Upper lobe of right lung (tissue), 1 donor: ENCODE measurements around the gene LNX1. TPM values are rescaled to one million over a fixed set of nuclear protein-coding genes. Genes with fewer than 3 reads are reported as not detected.

Experiments
- ATAC-seq: fragments of 200-7000 bp; cut with Tn5 transposase; one replicate; pipeline ENCODE4 v1.9.1; 2020; ENCODE audit warnings: mild to moderate bottlenecking, moderate library complexity
- DNase-seq: peaks from one replicate; pipeline ENCODE4 v3.0.0-alpha.2; 2020
- H3K27ac ChIP-seq: fragments of 200-600 bp; one replicate; pipeline ENCODE4 v1.8.0; 2022
- H3K27me3 ChIP-seq: fragments of 200-600 bp; one replicate; pipeline ENCODE4 v1.8.0; 2022; ENCODE audit warnings: mild to moderate bottlenecking
- H3K36me3 ChIP-seq: fragments of 200-600 bp; one replicate; pipeline ENCODE4 v1.8.0; 2022
- H3K4me1 ChIP-seq: fragments of 200-600 bp; one replicate; pipeline ENCODE4 v1.8.0; 2022
- H3K4me3 ChIP-seq: fragments of 200-600 bp; one replicate; pipeline ENCODE4 v1.8.0; 2022; ENCODE audit warnings: mild to moderate bottlenecking
- H3K9me3 ChIP-seq: fragments of 200-600 bp; one replicate; pipeline ENCODE4 v1.8.0; 2022
- CTCF ChIP-seq: fragments of 200-600 bp; IDR thresholded peaks from one replicate; pipeline ENCODE4 v1.8.0; 2022; ENCODE audit warnings: antibody characterized with exemption
- intact Hi-C: fragments of 100-400 bp; cut with DNase I; formaldehyde crosslinking; loops from one replicate; pipeline ENCODE4 v1.11.0; 2022
- total RNA-seq: library from RNA; stranded (reverse); fragmentation: NEBNext Ultra II Directional; extraction: Animal tissue kit (Norgen Biotek cat#: 25700); gene quantifications from one replicate; pipeline ENCODE4 v1.2.1, GENCODE V29; 2021
- donor health status: DM: no; HTN: yes; CAD: no; lungs with severe emphysema.

The LNX1 gene
- total RNA-seq, 1 donor from 2014 or later, result 6.0 TPM

GRCh38 chr4:53586121-53586816, 5.0 kb downstream of the LNX1 start:
- ATAC-seq (no peak), DNase-seq (no peak)
- TF ChIP-seq CTCF, result no peak
- H3K9me3 ChIP-seq, result no peaks in the 10 kb centered on the region
- no peak overlapping the region for H3K27ac ChIP-seq
- H3K4me3 ChIP-seq, result no peak overlapping the region
- intact Hi-C loops, result no loop called here
- H3K27me3 ChIP-seq, result no peaks in the 10 kb centered on the region
- no peaks in the 10 kb centered on the region for H3K36me3 ChIP-seq
- no peaks in the 10 kb centered on the region for H3K4me1 ChIP-seq

- ATAC-seq (no peak), DNase-seq (no peak)
- H3K36me3 ChIP-seq, result no peaks in the 10 kb centered on the region
- no peaks in the 10 kb centered on the region for H3K4me1 ChIP-seq
- H3K27me3 ChIP-seq, result no peaks in the 10 kb centered on the region
- H3K4me3 ChIP-seq, result no peak overlapping the region
- intact Hi-C loops, result no loop called here
- no peak for TF ChIP-seq CTCF
- H3K9me3 ChIP-seq, result no peaks in the 10 kb centered on the region
- H3K27ac ChIP-seq, result no peak overlapping the region
These were observed 6.6 kb downstream of the LNX1 start for GRCh38 chr4:53584658-53585057.

DNA sequence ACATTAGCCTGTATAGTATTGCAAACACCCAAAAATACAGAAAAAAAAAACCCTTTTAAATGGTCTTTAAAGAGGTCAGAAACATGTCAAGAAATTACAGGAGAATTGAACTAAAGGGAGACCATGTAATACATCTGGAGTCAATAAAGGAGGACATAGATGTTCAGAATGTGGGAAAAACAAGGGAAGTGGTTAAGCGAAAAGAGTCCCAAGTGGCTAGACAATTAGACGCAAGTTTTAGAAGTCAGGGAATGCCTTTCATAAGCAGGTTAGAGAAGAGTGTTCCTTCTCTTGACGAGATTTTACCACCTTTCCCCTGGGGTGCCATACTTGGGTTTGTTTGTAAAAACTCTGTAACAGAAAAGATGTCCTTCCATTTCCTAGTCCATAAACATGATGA, 7.8 kb downstream of the LNX1 start:
- ATAC-seq, result no peak
- Histone ChIP-seq H3K4me1 (no peaks in the 10 kb centered on the region), H3K4me3 (no peak overlapping the region), H3K9me3 (no peaks in the 10 kb centered on the region), H3K27me3 (no peaks in the 10 kb centered on the region), H3K36me3 (no peaks in the 10 kb centered on the region), H3K27ac (no peak overlapping the region)
- no peak for DNase-seq
- intact Hi-C loops, result no loop called here
- TF ChIP-seq CTCF, result no peak

GRCh38 chr4:53582194-53582593, 9.1 kb downstream of the LNX1 start:
- peaks cover 4% of the 10 kb centered on the region for H3K4me1 ChIP-seq
- no peak overlapping the region for H3K27ac ChIP-seq
- intact Hi-C loops, result no loop called here
- TF ChIP-seq CTCF, result no peak
- no peaks in the 10 kb centered on the region for H3K27me3 ChIP-seq
- no peak for ATAC-seq
- no peaks in the 10 kb centered on the region for H3K36me3 ChIP-seq
- no peak overlapping the region for H3K4me3 ChIP-seq
- H3K9me3 ChIP-seq, result no peaks in the 10 kb centered on the region
- DNase-seq, result no peak

GRCh38 chr4:53580274-53580673, 11.0 kb downstream of the LNX1 start:
- intact Hi-C loops, result no loop called here
- no peak for TF ChIP-seq CTCF
- Histone ChIP-seq H3K27me3 (no peaks in the 10 kb centered on the region), H3K4me3 (no peak overlapping the region), H3K36me3 (no peaks in the 10 kb centered on the region), H3K9me3 (no peaks in the 10 kb centered on the region), H3K4me1 (peaks cover 15% of the 10 kb centered on the region), H3K27ac (no peak overlapping the region)
- DNase-seq (no peak), ATAC-seq (no peak)

- no peaks in the 10 kb centered on the region for H3K27me3 ChIP-seq
- ATAC-seq, result no peak
- TF ChIP-seq CTCF, result no peak
- H3K9me3 ChIP-seq, result no peaks in the 10 kb centered on the region
- H3K36me3 ChIP-seq, result no peaks in the 10 kb centered on the region
- H3K4me3 ChIP-seq, result no peak overlapping the region
- peaks cover 15% of the 10 kb centered on the region for H3K4me1 ChIP-seq
- intact Hi-C loops, result no loop called here
- no peak overlapping the region for H3K27ac ChIP-seq
- DNase-seq, result no peak
These were observed 11.5 kb downstream of the LNX1 start for GRCh38 chr4:53579826-53580225.
